Activated CD8-positive, alpha-beta memory T cell treated with anti-CD3 and anti-CD28 coated beads, Interleukin-2, amount 50 U/mL, for 4 hours (primary cell): ENCODE measurements around the gene CRYGB.
A peak's percentile ranks its signal among the peaks of the same experiment; 100 is the strongest.

Experiments used
- DNase-seq: peaks from one replicate; pipeline ENCODE4 v3.0.0-alpha.2; 2020

Gene CRYGB, protein sequence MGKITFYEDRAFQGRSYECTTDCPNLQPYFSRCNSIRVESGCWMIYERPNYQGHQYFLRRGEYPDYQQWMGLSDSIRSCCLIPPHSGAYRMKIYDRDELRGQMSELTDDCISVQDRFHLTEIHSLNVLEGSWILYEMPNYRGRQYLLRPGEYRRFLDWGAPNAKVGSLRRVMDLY

DNA sequence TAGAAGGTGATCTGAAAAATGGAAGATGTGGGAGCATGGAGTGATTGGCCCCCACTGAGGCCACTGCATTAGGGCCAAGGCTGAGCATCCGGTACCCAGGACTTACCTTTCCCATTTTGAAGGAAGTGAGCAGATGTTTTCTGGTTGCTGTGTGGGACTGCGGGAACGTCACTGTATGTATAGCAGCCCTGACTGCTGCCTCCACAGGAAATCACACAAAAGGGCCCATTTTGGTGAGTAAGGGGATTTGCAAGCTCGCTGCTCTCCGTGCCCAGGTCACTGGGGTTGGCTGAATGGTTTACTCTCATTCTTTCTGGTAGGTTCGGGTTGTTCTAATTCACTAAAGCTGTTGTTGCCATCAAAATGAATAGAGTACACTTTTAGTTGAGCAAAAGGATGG lies at the start of gene CRYGB:
Gene CRYGB (minus strand): TSS at position 153 of the 400 bp plus-strand sequence. CDS start 38 bp downstream, at position 115.
- DNase-seq: no peak

DNA sequence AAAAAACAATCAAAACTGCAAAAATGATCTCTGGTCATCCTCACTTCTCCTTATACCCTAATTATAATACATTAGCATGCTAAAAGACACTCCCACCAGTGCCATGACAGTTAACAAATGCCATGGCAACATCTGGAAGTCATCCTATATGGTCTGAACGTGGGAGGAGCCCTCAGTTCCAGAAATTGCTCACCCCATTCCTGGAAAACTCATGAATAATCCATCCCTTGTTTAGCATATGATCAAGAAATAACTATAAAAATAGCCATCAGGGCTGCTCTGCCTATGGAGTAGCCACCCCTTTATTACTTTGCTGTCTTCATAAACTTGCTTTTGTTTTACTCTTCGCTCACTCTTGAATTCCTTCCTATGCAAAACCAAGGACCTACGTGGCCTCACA lies 49.6 kb upstream of the CRYGB start:
- DNase-seq: no peak

DNA sequence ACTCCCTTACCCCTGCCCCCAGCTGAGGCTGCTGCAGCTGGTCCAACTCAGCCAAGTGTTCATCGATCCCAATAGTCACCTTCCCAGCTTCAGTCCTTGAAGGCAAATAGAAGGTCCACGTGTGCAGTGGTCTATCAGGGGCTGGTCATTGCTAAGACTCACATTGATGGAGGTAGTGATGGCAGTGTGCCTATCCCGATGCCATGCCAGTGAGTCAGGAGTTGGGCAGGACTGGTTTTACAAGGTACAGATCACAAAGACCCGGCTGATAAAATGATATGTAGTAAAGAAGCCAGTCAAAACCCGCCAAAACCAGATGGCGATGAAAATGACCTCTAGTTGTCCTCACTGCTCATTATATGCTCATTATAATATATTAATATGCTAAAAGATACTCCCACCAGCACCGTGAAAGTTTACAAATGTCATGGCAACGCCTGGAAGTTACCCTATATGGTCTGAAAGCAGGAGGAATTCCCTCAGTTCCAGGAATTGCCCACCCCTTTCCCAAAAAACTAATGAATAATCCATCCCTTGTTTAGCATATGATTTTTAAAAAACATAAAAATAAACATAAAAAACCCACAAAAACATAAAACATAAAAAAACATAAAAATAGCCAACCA lies 46.8 kb upstream of the CRYGB start:
- no peak for DNase-seq

DNA sequence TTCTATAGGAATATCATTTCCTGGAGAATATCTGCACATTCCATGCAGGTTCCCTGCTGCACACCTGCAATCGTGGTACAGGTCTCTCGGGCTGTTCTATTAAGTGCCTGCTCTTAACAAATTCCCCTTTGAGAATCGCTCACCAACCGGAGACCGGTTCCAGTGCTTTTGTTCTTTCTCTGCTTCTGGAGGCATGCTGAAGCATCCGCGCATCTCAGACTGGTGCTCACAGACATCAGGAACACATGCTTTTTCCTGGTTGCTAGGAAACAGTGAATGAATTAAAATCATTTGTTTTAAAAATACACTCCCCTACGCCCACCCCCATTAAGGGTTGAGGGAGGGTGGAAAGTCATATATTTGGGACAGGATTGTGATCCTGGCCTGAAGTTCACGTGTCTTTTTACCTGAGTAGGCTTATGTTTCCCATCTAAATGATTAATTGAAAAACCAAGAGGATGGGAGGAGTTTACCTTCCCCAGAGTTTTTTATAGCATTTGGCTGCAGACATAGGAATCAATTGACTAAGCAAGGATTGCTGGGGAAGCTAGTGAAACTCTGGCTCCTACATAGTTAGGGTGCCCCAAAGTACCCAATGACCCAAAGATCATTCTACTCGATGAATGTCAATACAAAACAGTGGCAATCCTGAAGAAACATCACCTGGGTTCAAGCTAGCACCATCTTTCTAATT lies 44.0 kb upstream of the CRYGB start, which contains the start of gene C2orf80:
Gene C2orf80 (minus strand): TSS at position 221 of the 694 bp plus-strand sequence. CDS start 3,044 bp downstream, outside the sequence.
- DNase-seq: no peak

DNA sequence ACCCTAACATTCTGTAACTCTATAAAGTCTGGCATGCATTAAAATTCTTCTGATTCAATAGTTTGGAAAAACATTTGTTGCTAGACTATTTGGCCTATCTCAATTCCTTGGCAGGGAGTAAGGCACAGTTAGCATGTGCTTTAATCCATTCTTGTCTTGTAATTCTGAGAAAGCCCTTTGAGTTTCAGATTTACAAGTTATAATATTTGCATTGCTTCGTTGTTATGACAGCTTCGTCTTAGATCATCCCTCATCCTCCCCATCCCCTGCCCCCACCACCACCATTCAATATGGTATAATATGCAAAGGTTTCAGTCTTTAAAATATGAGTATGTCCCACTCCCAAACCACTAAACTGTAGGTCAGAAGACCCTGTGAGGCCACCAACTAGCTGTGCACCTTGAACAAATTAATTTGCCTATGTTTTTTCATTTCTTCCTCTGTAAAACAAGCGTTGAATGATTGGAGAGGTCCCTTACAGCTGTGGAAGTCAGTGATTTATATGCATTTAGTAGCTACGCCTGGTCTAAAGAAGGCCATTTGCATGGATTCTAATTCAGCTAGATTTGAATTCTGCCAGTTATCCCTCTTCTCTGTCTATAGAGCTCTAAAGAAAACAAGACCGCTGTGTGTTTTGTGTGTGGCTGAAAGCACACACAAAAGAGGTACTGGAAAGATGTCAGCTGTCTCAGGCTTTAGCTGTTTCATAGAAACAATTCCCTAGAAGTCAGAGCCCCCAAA lies 43.3 kb upstream of the CRYGB start:
- DNase-seq: no peak

DNA sequence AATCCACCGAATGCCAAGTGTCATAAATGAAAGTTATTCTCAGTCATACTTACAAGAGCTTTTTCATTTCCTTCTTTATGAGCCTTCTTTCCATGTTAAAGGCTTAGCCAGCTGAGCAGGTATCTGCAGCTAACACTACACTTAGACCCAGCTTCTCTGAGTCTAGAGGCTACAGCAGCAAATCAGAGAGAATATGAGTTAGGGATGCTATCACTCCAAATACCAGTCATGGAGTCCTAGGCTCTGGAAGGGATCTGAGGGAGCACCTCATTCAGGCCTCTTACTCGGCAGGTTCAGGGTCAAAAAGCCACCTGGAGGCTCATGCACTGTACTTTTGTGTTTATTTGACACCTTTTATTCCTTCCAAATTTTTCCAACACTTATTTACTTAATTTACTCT lies 40.9 kb upstream of the CRYGB start:
- DNase-seq: no peak

DNA sequence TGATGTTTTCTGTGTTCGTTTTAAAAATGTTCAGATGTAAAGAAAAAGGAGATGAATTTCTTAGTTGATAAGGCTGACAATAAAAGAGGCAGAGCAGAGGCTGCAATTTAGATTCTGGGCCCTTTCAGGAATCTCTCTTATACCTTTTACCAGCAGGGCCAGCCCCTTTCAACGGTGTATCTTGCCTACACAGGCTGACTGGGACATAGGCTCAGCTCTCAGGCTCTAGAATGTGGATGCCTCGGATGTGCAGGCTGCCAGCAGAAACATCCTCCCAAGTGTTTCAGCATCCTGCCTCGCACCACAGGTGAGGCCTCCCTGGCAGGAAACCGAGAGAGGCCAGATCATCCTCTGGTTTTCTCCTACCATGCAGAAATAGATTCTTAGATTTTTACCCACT lies 40.5 kb upstream of the CRYGB start:
- DNase-seq: no peak

DNA sequence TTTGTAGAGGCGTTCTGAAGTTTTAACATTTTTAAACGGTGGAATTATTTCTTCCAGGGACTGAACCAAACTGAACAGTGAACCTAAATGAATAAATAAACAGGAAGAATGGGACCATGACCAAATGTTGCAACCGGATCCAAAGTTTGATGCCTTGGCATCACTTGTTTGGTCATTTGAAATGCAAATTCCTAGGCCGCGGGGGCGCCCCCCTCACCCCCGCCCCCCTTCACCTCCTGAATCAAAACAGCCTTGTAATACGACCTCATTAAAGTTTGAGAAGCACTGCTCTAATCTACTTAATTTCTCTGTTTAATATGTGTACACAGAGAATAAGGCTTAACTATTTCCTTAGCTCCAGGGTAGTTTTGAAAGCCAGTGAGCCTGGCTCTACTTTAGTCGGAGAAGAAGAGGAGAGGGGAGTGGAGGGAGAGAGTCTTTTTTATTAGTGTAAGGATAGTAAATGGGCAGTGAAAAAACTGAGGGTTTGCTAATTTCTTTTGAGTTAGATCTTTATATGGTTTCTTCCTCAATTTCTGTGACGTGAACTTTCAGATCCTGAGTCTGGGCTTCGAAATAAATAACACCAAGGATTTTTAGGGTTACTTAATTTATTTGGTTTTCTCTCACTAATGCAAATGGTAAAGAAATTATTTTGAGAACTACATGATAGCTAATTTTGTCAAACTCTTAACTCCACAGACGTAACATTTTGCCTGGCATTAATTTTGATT lies 38.2 kb upstream of the CRYGB start:
- DNase-seq: no peak

DNA sequence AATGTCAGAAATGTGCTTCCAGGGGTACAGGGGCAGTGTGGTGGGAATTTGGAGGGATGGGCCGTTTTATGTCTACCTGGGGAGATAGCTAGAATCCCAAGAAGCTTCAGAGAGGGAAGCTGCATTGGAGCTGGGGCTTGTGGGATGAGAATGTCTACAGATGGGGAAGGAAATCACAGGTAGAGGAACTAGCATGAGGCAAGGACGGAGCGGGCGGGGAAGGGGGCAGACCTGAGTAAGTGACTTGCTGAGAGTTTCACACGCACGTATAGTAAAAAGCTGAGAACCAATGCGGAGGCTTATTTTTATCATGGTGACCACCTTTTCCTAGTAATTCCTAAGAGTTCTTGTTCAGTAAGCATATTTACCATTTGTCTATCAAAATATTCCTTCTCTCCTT lies 37.6 kb upstream of the CRYGB start:
- DNase-seq: no peak

DNA sequence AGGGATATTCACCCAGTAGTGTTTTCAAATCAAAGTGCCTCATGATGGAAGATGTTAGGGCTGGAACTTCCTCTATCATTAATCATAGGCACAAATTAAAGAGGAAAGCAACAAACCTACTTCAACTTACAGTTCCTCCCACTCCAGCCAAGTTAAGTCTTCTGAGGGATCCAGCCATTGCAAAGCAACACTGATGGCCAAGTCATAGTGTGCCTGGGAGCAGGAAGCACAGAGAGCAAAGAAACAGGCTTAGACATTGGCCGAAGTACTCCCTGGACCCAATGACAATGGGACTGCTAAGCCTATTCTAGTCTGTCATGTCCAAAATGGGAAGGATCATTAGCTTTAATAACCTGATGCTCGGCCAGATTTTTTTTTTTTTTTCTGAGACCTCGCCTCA lies 36.9 kb upstream of the CRYGB start:
- no peak for DNase-seq

DNA sequence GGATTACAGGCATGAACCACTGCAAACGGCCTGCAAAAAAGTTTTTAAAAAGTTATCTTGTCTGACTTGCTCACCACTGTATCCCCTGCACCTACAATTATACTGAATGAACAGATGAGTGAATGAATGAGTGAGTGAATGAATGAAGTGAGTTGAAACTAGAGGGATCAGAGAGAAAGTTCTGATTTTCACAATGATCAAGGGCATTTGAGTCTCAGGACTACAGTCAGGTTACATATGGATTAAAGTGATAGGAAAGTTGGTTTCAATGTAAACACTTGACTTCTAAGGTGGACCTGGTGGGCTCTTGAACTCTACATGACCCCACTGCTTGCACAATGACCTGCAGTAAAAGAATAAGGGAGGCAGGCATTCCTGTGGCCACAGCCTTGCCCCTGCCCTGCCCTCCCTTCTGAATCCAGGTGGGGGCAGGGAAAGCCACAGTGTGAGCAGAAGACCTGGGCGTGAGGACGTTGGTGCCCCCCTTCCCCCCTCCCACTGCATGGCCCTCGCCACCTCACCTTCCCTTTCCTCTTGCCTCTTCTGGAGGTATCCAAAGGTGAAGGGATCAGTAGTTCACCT lies 33.2 kb upstream of the CRYGB start:
- DNase-seq: no peak

DNA sequence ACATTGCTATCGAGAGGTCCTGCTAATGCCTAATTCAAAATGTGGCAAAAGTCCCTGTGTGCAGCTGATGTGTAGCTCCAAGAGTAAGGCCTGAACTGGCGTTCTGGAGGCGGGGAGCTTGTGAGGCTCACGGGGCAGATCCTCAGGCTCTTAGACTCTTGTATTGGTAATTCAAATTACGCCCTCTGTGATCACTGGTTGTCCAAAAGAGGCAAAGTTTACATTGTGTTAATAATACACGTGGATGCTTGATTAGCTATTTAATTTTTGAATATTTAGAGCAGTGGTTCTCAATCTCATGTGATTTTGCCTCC lies 29.8 kb upstream of the CRYGB start:
- DNase-seq: no peak

DNA sequence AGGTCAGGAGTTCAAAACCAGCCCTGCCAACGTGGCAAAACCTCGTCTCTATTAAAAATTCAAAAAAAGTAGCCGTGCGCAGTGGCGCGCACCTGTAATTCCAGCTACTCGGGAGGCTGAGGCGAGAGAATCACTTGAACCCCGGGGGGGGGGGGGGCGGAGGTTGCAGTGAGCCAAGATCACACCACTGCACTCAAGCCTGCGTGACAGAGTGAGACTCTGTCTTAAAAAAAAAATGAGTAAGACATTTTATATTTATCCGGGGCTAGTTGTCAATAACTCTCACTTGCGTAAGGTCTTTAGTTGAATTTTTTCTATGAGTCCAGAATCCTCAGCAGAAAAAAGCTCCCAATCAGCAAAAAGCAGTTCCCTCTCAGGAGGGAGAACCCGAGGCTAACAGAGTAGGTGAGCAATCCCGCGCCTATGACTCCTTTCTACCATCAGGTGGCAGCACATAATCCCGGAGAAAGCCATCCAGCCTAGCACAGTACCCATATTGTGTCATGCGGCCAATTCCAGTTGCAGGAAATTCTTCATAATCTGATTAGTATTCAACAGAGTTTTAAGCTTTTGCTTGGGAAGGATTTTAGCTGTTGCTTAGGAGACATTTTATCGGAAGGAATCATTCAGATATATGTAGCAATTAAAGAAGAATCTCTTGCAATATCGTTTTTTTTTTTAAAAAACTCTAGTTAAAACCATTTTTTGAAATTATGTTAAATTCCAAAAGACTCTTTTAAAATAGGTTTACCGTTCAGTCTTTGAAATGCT lies 29.3 kb upstream of the CRYGB start:
- peak; percentile 56 for DNase-seq

DNA sequence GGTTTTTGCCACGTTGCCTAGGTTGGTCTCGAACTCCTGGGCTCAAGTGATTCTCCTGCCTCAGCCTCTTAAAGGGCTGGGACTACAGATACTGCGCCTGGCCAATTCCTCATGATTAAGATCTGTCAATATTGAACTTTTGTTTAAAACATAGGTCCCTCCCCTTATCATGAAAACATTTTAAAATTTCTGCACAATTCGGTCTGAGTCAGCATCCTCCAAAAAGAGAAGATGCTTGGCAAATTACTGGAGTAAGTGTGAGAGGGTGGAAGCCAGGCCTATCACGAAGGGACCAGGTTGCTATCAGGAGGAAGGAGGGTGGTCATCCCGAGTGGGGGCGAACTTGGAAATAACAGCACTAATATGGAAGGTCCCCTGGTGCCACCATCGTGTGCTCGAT lies 28.2 kb upstream of the CRYGB start:
- DNase-seq: no peak

DNA sequence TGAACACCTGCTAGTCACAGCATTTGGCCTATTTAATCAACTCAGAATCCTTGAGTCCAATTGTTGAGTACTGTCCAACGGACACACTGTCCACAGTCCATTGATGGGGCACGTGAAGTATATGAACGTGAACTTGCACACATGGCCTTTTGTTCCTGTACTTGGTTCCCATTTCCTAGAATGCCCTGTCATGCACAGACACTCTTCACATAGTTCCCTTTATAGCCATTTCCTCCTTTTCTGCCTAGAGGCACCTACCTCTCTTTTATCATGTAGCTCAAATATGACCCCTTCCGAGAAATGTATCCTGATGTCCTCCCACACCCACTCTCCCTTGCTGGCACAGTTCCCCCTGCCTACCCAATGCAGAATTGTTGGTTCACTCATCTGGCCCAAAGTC lies 26.2 kb upstream of the CRYGB start:
- DNase-seq: no peak

DNA sequence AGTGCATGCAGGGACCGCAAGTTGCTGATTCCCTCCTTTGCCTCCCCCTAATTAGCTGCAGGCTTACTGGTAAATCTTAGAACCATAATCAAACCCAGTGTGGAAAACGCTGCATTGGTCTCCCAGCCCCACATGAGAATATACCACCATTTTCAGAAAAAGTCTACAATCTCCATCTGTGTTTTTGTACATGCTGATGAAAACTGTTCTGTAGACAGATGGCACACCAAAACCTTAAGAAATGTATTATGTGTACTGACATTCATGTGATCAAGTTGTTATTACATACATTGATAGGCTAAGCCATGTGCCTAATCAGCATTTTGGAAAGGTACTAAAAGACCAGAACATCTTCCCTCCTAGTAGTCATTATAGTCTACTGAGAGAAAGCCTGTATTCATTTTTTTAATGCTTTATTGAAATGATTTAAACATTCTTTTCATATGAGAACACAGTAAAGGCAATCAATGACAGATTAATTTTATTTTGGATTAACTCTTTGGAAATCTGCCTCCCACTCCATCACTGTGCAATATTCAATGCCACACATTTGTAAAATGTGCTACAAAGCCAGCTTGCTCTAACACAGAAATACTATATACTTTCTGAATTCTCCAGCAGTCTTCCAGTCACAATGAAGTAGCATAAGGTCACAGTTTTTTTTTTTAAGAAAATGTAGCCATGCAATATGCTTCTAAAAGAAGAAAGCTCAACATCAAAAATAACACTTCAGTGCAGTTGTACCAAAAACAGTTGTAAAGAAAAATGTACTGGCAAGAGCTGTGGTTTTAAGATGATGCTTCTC lies 19.2 kb upstream of the CRYGB start:
- no peak for DNase-seq

DNA sequence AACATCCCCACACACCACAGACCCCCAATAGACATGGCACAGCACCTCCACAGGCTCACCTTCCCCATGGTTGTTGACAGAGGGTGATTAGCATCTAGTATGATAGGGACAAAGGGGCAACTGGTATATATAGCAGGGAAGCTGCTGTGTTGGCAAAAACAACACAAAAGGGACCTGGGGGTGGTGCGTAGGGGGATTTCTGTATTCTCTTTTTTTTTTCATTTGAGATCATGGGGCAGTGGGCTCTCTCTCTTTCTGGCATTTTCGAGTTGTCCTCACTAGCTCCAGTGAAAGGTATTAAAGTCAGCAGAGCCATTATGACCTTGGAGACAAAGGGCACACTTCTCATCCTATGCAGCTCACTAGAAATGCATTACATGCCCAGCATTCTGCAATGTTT lies 17.5 kb upstream of the CRYGB start, which contains the start of gene CRYGA:
Gene CRYGA (minus strand): TSS at position 101 of the 400 bp plus-strand sequence. CDS start 33 bp downstream, at position 68.
- no peak for DNase-seq

DNA sequence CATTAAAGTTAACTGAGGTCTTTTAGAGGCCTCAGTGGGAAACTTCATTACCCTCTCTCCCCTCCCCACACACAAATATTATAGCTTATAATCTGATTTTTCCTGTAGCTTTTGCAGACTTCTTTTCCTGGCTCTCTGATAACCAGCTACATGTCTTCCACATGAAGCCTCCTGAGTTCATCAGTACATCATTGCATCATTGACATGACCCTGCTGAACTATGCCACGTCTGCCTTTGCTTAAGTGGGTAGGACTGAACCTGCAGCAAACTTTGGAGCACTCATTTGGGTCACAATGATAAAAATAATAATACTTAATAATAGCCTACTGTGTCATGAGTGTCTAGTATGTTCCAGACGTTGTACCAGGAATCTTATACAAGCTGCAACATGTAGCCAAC lies 10.5 kb upstream of the CRYGB start:
- DNase-seq: no peak

DNA sequence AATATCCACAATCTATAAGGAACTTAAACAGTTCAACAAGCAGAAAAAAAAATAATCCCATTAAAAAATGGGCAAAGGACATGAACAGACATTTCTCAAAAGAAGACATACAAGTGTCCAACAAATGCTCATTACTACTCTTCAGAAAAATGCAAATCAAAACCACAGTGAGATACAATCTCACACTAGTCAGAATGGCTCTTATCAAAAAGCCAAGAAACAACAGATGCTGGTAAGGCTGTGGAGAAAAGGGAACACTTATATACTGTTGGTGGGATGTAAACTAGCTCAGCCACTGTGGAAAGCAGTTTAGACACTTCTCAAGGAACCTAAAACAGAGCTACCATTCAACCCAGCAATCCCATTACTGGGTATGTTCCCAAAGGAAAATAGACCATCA lies 7.2 kb upstream of the CRYGB start:
- DNase-seq: no peak

DNA sequence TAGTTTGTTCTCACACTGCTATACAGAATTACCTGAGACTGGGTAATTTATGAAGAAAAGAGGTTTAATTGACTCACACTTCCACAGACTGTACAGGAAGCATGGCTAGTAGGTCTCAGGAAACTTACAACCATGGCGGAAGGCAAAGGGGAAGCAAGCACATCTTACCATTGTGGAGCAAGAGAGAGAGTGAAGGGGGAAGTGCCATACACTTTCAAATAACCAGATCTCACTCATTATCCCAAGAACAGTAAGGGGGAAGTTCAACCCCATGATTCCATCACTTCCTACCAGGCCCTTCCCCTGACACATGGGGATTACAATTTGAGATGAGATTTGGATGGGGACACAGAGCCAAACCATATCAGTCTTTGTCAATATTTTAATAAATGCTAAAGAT lies 5.0 kb upstream of the CRYGB start:
- DNase-seq: no peak

DNA sequence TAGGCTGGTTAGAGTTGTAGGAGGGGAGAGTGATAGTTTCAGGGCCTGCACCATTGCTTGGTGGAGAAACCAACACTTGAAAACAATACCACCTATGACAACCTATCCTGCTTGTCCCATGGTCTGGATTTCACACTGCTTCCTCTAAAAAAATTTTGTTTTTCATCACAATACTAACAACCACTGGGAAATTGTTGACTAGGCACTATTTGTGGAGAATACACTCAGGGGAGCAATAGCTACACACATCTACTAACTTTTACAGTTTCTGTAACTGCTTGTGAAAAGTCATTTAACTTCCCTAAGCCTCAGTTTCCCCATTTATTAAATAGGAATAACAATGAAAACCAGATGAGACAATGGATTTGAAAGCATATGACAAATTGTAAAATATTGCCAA lies 4.1 kb upstream of the CRYGB start:
- no peak for DNase-seq
